PFSK-1 (cell line): ENCODE measurements around the gene R3HCC1L.

Experiments used
- FOXP2 ChIP-seq: optimal IDR thresholded peaks from 2 replicates; pipeline ENCODE3; 2011; ENCODE audit warnings: borderline replicate concordance, control low read depth, inconsistent platforms; ENCODE audit not compliant: insufficient read depth; ENCODE audit errors: extremely low read length, extremely low read depth
- POLR2AphosphoS5 ChIP-seq: IDR thresholded peaks from 2 replicates; pipeline ENCODE4 v1.6.1; 2012; ENCODE audit warnings: low read depth, mild to moderate bottlenecking, control low read depth, low read length, moderate library complexity
- REST ChIP-seq, 2 experiments: IDR thresholded peaks; 2 replicates each; pipeline versions ENCODE4 v1.6.1 to v1.8.0; 2011 to 2012; ENCODE audit warnings: low read depth in 2 of 2, low read length in 2 of 2, control low read depth in 1 of 2, inconsistent platforms in 1 of 2, mild to moderate bottlenecking in 1 of 2, moderate library complexity in 1 of 2; ENCODE audit not compliant: insufficient read depth in 1 of 2
- SIN3A ChIP-seq: IDR thresholded peaks from 2 replicates; pipeline ENCODE4 v1.6.1; 2012; ENCODE audit warnings: mild to moderate bottlenecking, low read length, moderate library complexity, borderline replicate concordance; ENCODE audit not compliant: insufficient read depth
- TAF1 ChIP-seq: IDR thresholded peaks from 2 replicates; pipeline ENCODE4 v1.6.1; 2012; ENCODE audit warnings: low read length, control low read depth, borderline replicate concordance; ENCODE audit not compliant: insufficient read depth

- TF ChIP-seq FOXP2 (no peak), POLR2AphosphoS5 (no peak), SIN3A (no peak), TAF1 (no peak), REST (IDR thresholded peaks at IDR 0.05; ENCODE audit: insufficient read depth in 1 of 2, low read depth in 2 of 2, low read length in 2 of 2) (no peak)
Observed at GRCh38 chr10:98254234-98254974, 119.9 kb downstream of the R3HCC1L start.
